Stimulated activated naive CD8-positive, alpha-beta T cell treated with anti-CD3 and anti-CD28 coated beads, Interleukin-15, Interleukin-2, amounts not matched to agents 100 U/mL and 50 U/mL, for 24 hours (primary cell): Measurements from ENCODE around the gene SPAG7.

Source experiments
- ATAC-seq: fragments of 150-1000 bp; cut with Tn5 transposase; one replicate; pipeline ENCODE4 v1.10.0; 2021
- DNase-seq: peaks from one replicate; pipeline ENCODE4 v3.0.0; 2021

SPAG7 gene

GRCh38 chr17:4950075-4950745 lies 17.4 kb downstream of the SPAG7 start:
- ATAC-seq: peak; percentile 12
- DNase-seq: peak; percentile 54

GRCh38 chr17:4949321-4950074 lies 18.1 kb downstream of the SPAG7 start:
- ATAC-seq (peak; percentile 21), DNase-seq (peak; percentile 83)

- ATAC-seq (peak; percentile 55), DNase-seq (peak; percentile 85)
These were observed 18.7 kb downstream of the SPAG7 start for GRCh38 chr17:4948931-4949320.

GRCh38 chr17:4948166-4948930 lies 19.3 kb downstream of the SPAG7 start, which contains the start of gene PFN1:
Gene PFN1 (minus strand): TSS chr17:4948530. CDS start chr17:4948394, 136 bp downstream.
- DNase-seq: peak; percentile 94

GRCh38 chr17:4947411-4948165 lies 20.0 kb downstream of the SPAG7 start:
- ATAC-seq (peak; percentile 10), DNase-seq (peak; percentile 79)

More at GRCh38 chr17:4948166-4948930, 19.3 kb downstream of the SPAG7 start, which contains the start of gene PFN1:
- ATAC-seq: peak; percentile 19

GRCh38 chr17:4947010-4947410 lies 20.6 kb downstream of the SPAG7 start:
- ATAC-seq (no peak), DNase-seq (no peak)

GRCh38 chr17:4946312-4946976 lies 21.2 kb downstream of the SPAG7 start:
- DNase-seq (no peak), ATAC-seq (no peak)

GRCh38 chr17:4945944-4946280 lies 21.7 kb downstream of the SPAG7 start:
- DNase-seq (no peak), ATAC-seq (no peak)

GRCh38 chr17:4945176-4945943 lies 22.3 kb downstream of the SPAG7 start:
- DNase-seq (peak; percentile 90), ATAC-seq (peak; percentile 49)

GRCh38 chr17:4944554-4945175 lies 23.0 kb downstream of the SPAG7 start:
- DNase-seq: peak; percentile 51
- no peak for ATAC-seq

GRCh38 chr17:4944163-4944553 lies 23.5 kb downstream of the SPAG7 start:
- ATAC-seq: peak; percentile 8
- peak; percentile 61 for DNase-seq

- DNase-seq (no peak), ATAC-seq (no peak)
These were observed 24.7 kb downstream of the SPAG7 start for GRCh38 chr17:4942760-4943508.

GRCh38 chr17:4941319-4941610 lies 26.4 kb downstream of the SPAG7 start:
- DNase-seq (no peak), ATAC-seq (no peak)

GRCh38 chr17:4940555-4941318 lies 26.9 kb downstream of the SPAG7 start:
- peak; percentile 68 for DNase-seq
- ATAC-seq: peak; percentile 2

GRCh38 chr17:4939796-4940554 lies 27.6 kb downstream of the SPAG7 start, which contains the start of the genes RNF167 and SLC25A11:
Gene RNF167 (plus strand): TSS chr17:4940268. CDS start chr17:4940910, 642 bp downstream.
Gene SLC25A11 (minus strand): TSS chr17:4940046. CDS start chr17:4939910, 136 bp downstream.
- DNase-seq (peak; percentile 94), ATAC-seq (peak; percentile 86)

- ATAC-seq (no peak), DNase-seq (no peak)
These were observed 28.1 kb downstream of the SPAG7 start for GRCh38 chr17:4939546-4939795.

- ATAC-seq: no peak
- no peak for DNase-seq
These were observed 28.7 kb downstream of the SPAG7 start for GRCh38 chr17:4938688-4939545.
